NCI-H2227 (cell line): ENCODE data around the gene ATP6V1C2.
"Not testable (repeated sequence)": the region's sequence is repeated elsewhere in the genome, so short reads cannot be mapped to it uniquely, and the experiment has no call there.

ENCODE experiments used
- DNase-seq: peaks from one replicate; lab custom pipeline; 2025; ENCODE audit not compliant: unreplicated experiment; lab: John Stamatoyannopoulos, UW

ATP6V1C2 gene

DNA sequence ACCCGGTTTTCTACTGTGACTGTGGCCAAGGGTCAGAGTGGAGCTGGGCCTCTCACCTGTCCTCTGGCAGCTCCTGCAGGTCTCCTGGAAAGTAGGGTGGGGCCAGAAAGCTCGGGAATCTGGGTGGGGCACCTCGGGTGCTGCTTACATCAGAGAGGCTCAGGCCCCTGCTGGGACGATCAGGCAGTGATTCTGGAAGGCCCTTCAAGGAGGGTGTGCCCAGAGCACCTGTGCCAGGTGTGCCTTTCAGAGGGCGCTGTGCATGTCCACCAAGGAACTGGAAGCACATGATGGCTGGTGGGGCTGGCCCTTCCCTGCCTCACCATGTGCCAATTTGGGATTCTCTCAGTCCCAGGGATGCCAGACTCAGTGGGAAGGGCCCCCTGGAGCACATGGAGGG, 44.0 kb downstream of the ATP6V1C2 start:
- no peak for DNase-seq

DNA sequence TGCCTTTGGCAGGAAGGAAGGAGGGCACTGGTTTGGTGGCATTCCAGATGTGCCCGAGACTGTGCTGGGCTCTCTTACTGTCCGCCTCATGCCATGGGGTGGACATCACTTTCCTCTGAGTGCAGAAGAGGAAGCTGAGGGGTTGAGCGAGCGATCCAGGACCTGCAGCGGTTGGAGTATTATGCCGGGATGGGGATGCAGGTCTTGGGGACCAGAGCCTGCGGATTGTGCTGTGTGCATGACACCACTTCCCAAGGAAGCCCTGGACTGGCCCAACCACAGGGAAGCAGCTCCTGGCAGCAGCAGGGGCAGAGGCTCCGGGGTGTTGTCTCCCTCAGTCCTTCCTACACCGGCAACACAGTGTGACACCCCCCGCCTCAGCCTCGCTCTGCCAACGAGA, 44.5 kb downstream of the ATP6V1C2 start:
- no peak for DNase-seq

- no peak for DNase-seq
These were observed 46.7 kb downstream of the ATP6V1C2 start for GRCh38 chr2:10768063-10768507.

GRCh38 chr2:10770956-10771750, 49.7 kb downstream of the ATP6V1C2 start:
- DNase-seq, result no peak

DNA sequence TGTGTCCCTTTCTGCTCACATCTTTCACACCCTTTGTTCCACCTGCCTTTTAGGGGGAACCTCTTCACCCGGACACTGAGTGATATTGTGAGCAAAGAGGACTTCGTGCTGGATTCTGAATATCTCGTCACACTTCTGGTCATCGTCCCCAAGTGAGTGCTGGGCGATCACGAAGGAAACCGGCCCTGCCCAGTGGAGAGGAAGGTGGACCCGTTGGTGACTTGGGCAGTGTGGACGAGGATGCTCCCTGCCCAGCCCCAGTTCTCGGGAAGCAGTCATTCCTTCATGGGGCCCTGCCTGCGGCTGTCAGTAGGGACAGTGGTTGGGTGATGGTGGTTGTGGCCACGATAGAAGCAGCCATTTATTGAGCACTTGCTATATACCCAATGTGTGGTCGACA, 50.4 kb downstream of the ATP6V1C2 start:
- DNase-seq, result no peak

DNA sequence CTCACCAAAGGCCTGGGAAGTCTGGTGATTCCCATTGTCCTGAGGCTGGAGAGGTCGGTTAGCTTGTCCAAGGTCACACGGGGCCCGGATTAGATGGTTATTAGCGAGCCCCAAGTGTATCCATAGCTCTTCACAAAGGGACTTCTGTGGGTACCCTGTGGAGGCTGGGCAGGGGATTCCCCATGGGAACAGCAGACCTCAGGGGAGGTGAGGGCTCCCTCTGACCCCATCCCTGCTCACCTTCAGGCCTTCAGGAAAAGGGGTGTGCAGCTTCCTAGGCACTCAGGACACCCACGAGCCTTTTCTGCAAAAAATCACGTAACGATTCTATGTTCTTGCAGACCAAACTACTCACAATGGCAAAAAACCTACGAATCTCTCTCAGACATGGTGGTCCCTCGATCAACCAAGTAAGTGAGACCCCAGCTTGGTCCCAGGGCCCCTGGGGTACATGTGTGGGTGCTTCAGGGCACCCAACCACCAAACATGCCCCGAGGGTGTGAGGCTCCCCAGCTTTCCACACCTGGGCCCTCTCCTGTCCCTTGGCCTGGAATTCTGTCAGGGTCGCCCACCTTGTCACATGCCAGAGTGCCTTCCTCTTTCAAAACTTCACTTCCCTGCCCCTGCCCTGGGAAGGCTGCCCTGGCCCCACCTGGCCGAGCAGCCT, 50.9 kb downstream of the ATP6V1C2 start:
- no peak for DNase-seq

DNA sequence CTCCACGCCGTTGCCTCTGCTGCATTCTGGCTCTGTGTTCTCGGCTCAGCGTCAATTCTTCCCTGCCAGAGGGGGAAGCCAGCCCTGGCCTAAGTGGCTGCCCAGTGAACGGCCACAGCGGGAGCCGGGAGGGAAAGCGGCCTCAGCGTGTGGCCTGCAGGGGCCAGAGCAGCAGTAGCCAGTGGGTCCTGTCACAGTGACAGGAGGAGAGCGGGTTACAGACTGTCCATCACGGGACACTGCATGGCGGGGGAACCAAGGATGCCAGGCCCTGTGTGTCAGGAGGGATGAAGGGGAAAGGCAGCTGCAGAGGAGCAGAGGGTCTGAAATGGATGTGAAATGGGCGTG, 51.4 kb downstream of the ATP6V1C2 start:
- DNase-seq, result no peak

GRCh38 chr2:10773821-10774341, 52.5 kb downstream of the ATP6V1C2 start:
- DNase-seq, result no peak

GRCh38 chr2:10774394-10774793, 53.0 kb downstream of the ATP6V1C2 start:
- DNase-seq, result no peak

- DNase-seq, result no peak
These were observed 53.8 kb downstream of the ATP6V1C2 start for GRCh38 chr2:10775021-10775780.

- DNase-seq, result no peak
These were observed 54.4 kb downstream of the ATP6V1C2 start for GRCh38 chr2:10775831-10776230.

- DNase-seq, result no peak
These were observed 55.0 kb downstream of the ATP6V1C2 start for GRCh38 chr2:10776231-10776977.

- no peak for DNase-seq
These were observed 55.8 kb downstream of the ATP6V1C2 start for GRCh38 chr2:10777111-10777841.

DNA sequence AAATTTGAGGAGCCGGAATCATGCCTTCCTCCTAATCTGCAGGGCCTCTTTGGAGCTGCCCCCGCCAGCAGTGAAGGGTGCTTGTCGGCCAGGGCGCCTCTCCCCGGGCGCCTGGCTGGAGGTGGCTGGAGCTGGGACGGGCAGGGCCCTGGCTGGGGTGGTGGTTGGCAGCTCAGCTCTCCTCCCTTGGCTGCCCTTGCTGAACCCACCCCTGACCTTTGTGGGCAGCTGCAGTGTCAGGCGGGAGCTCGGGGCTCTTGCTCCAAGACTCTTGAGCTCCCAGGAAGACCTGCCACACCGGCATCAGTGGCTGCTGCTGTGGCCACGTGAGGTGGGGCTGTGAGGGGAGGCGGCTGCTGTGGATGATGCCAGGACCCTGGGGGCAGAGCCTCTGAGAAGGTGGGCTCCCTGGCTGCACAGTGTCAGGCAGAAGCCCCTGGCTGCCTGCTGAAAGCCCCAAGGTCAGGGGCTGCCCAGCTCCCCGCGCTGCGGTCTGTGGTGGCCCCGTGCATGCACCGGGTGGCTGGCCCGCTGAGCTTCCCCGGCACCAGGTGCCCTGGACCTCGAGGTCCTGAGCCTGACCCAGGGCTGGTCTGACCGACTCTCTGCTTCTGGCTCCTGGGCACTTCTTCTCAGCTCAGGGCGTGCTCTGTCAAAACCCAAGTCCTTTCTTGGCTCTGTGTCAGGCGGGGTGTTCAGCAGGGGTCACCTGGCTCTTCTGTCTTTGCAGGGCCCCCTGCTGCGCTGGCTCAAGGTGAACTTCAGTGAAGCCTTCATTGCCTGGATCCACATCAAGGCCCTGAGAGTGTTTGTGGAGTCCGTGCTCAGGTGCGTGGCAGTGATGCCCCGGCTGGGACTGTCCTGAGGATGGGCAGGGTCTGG, 56.7 kb downstream of the ATP6V1C2 start:
- no peak for DNase-seq

- DNase-seq, result no peak
These were observed 57.3 kb downstream of the ATP6V1C2 start for GRCh38 chr2:10778724-10779115.

DNA sequence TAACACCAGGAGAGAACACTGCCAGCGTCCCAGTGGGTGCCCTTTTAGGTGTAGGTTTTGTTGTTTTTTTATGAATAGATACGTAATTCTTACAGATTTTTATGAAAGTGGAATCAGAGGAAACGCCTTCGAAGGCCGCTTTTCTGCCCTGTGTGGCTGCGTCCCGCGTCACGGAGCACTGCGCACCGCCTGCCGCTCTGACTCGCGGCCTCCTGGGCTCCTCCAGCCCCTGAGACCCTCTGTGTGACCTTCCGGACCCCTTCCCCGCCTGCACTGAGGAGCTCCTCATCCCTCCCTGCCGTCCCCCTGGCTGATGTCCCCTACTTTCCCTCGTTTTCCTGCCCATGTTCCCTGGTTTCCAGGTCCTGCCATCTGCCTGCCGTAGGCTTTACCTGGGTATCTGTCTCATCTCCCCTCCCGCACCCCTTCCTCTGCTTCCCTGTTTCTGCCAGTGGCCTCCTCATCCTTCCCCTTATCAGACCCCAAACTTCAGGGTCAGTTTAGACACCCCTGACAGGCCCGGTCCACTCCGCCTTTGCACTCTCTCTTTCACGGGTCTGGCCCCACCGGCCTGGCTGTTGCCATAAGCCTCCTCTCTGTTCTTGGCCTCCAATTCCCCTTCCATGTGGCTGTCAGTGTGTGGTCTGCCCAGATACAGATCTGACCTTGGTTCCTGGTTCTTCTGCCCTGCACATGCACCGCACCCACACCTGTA, 58.5 kb downstream of the ATP6V1C2 start:
- no peak for DNase-seq

DNA sequence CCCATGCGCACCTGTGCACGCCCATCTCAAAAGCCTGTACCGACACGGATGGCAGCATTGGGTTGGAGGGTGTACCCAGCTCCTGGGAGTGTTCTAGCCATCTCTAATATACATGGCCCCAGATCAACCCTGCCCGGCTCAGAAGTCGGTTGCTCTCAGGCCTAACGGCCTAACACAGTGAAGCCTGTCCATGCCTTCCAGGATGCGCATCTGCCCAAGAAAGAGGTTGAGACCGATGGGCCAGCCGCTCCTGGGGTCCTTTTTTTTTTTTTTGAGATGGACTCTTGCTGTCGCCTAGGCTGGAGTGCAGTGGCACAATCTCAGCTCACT, 59.0 kb downstream of the ATP6V1C2 start:
- no peak for DNase-seq

- DNase-seq, result not testable (repeated sequence)
These were observed 59.4 kb downstream of the ATP6V1C2 start for GRCh38 chr2:10780821-10781220.

DNA sequence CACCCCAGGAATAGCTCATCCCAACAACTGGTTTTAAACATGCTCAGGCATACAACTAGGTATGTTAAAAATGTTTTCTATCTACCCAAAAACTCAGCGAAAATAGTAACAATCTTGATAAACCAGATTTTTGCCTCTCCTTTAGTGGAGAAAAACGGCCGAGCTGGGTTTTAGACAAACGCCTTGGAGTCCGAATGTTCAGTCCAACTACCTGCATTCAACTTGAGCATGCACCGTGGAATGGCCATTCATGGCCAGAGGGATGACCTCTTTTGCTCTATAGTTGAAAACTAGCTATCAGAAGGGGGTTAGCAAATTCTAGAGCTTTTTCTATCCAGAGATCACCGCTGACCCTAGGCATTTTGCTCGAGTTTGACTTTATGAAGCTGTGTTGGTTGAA, 60.3 kb downstream of the ATP6V1C2 start:
- DNase-seq, result no peak
